ENCODE data around the gene PGGT1B.

Gene PGGT1B

GRCh38 chr5:115179394-115180164 is 83.1 kb downstream of the PGGT1B start:
- peak; percentile 17 for DNase-seq

GRCh38 chr5:115179030-115179393 is 83.7 kb downstream of the PGGT1B start:
- no peak for DNase-seq

- DNase-seq, result no peak
These were observed 91.7 kb downstream of the PGGT1B start for GRCh38 chr5:115170929-115171510.

- DNase-seq, result peak; percentile 16
These were observed 92.3 kb downstream of the PGGT1B start for GRCh38 chr5:115170134-115170928.

- peak; percentile 88 for DNase-seq
These were observed 93.1 kb downstream of the PGGT1B start, which contains the start of gene TRIM36 for GRCh38 chr5:115169487-115170133. Gene TRIM36, minus strand, starts transcription at chr5:115169908. Its CDS starts 274 bp downstream, at chr5:115169634.

GRCh38 chr5:115168829-115169486 is 93.7 kb downstream of the PGGT1B start:
- no peak for DNase-seq

- DNase-seq, result no peak
These were observed 95.8 kb downstream of the PGGT1B start for GRCh38 chr5:115166744-115167393.

- no peak for DNase-seq
These were observed 96.9 kb downstream of the PGGT1B start for GRCh38 chr5:115165790-115166189.

- DNase-seq, result no peak
These were observed 101.7 kb downstream of the PGGT1B start for GRCh38 chr5:115160975-115161475.
